M059J (cell line): Measurements from ENCODE around the gene WWC1. TPM values are rescaled to one million over a fixed set of nuclear protein-coding genes. Genes with fewer than 3 reads are reported as not detected.
A peak's percentile ranks its signal among the peaks of the same experiment; 100 is the strongest.

Source experiments
- DNase-seq: peaks from one replicate; pipeline ENCODE4 v3.0.0-alpha.2; 2012; ENCODE audit warnings: low read depth
- total RNA-seq: library from RNA; depleted of rRNA; stranded (reverse); fragments of >200 nt; shearing (Covaris generic); gene quantifications from 2 replicates; pipeline ENCODE4 v1.2.3, GENCODE V29; 2014; rRNA removed

Gene WWC1
- total RNA-seq, 1 experiment from 2014 or later: 9.7 TPM

- no peak for DNase-seq
These were observed 190.9 kb downstream of the WWC1 start for GRCh38 chr5:168482361-168482760.

- peak; percentile 92 for DNase-seq
These were observed 194.9 kb downstream of the WWC1 start, which contains the start of gene RARS1 for GRCh38 chr5:168486136-168486879. RARS1 (plus strand) TSS chr5:168486471; CDS start chr5:168486499, 28 bp downstream.

DNA sequence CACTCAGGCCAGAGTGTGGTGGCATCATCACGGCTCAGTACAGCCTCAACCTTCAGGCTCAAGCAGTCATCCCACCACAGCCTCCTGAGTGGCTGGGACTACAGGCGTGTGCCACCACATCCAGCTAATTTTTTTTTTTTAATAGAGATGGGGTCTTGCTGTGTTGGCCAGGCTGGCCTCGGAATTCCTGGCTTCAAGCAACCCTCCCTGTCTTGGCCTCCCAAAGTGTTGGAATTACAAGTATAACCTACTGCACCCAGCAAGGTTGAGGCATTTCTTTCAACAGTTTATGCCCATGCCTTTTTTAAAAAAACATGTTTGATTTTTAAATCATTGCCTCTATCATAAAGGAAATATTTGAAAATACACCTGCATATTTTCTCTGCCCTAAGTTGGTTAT is 197.6 kb downstream of the WWC1 start:
- DNase-seq: no peak

DNA sequence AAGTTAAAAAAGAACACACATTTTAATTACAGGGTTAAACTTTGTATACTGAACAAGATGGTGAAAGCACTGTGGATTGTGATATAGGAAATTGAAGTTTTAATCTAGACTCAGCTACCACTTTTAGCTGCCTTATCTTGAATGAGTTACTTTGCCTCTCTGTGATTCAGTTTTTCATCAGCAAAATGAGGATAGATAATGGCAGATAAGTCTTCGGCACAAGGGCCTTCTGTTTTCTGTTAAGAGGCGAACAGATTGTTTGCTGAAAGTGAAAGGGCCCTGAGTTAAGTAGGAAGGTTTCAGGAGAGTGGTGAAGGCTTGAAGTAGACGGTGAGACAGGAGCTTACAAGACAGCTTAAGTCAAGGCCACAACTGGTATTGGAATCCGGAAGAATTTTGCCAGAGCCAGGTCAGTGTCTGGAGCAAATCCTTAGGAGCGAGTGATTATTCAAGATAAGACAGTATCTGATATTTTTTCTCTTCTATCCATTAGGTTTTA is 202.7 kb downstream of the WWC1 start:
- DNase-seq: no peak

DNA sequence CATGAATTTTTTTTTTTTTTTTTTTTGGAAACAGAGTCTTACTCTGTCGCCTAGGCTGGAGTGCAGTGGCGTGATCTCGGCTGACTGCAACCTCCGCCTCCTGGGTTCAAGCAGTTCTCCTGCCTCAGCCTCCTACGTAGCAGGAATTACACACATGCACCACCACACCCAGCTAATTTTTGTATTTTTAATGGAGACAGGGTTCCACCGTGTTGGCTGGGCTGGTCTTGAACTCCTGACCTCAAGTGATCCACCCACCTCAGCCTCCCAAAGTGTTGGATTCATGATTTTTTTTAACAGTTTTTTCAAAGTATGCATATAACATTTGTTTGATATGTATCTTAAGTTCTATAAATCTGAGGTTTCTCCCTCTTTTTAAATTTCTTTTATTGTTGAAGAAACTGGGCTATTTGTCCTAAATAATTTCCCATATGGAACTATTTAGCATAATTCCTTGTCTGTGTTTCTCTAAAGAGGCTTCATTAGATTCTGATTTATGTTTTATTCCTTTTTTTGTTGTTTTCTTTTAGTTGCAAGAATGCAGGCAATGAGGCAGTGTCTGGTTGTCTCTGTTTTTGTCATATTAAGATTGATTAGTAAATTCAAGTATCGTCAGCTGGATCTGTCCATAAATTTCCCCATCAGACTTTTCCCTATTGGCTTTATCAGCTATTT is 211.3 kb downstream of the WWC1 start:
- DNase-seq: no peak

DNA sequence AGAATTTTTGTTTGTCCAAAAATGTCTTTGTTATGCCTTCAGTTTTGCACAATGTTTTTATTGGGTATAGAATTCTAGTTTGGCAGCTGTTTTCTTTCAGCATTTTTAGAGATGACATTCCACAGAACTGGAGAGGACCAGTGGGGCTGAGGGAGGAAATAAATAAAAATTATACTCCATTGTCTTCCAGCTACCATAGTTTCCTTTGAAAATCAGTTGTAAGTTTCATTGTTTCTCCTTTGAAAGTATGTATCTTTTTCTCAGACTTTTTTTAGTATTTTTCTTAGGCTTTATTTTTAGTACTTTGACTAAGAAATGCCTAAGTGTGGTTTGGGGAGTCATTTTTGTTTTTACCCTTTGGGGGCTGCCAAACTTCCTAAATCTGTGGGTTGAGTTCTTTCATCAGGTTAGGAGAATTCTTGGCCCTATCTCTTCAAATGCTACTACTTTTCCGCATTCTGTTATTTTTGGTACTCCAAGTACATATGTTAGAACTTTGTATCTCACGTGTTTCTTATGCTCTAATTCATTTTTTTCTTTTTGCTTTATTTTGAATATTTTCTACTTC is 222.5 kb downstream of the WWC1 start:
- no peak for DNase-seq

Other genes starting within 250 kb of the WWC1 start
- 210 and 327 TPM in 2 replicates for gene RARS1, start 194.8 kb downstream of the WWC1 start, total RNA-seq
- gene FBLL1, start 237.7 kb downstream of the WWC1 start, total RNA-seq: 0.66 and 0.81 TPM in 2 replicates